Neural cell (in vitro differentiated cells): ENCODE data around the gene POTEC.
"Not testable (repeated sequence)": the region's sequence is repeated elsewhere in the genome, so short reads cannot be mapped to it uniquely, and the experiment has no call there.

ENCODE experiments used
- EZH2 ChIP-seq: fragments of 200-600, 300-800 bp; shearing (Covaris generic), sonication (generic); IDR thresholded peaks from 2 replicates; pipeline ENCODE4 v1.6.1; 2014; ENCODE audit warnings: antibody characterized with exemption, low read length, borderline replicate concordance, mild to moderate bottlenecking; ENCODE audit not compliant: insufficient read depth, poor library complexity, severe bottlenecking
- MXI1 ChIP-seq: fragments of 450-650 bp; conservative IDR thresholded peaks from 2 replicates; pipeline ENCODE4 v1.6.1; 2014; ENCODE audit warnings: antibody characterized with exemption, mild to moderate bottlenecking; ENCODE audit not compliant: poor library complexity, severe bottlenecking
- POLR2AphosphoS5 ChIP-seq: IDR thresholded peaks from 2 replicates; pipeline ENCODE4 v1.6.1; 2012
- RAD21 ChIP-seq: fragments of 450-650 bp; conservative IDR thresholded peaks from 2 replicates; pipeline ENCODE4 v1.6.1; 2014; ENCODE audit warnings: antibody characterized with exemption, mild to moderate bottlenecking, moderate library complexity
- TAF1 ChIP-seq: IDR thresholded peaks from 2 replicates; pipeline ENCODE4 v1.6.1; 2012; ENCODE audit warnings: low read depth
- TF ChIP-seq, protein P1 (sequence below): fragments of 450-650 bp; IDR thresholded peaks from 2 replicates; pipeline ENCODE4 v1.5.1; 2014; ENCODE audit warnings: antibody characterized with exemption, mild to moderate bottlenecking, moderate library complexity; ENCODE audit not compliant: poor library complexity, severe bottlenecking
- TF ChIP-seq, protein P2 (sequence below): IDR thresholded peaks from 2 replicates; pipeline ENCODE4 v1.6.1; 2012; ENCODE audit warnings: borderline replicate concordance

DNA sequence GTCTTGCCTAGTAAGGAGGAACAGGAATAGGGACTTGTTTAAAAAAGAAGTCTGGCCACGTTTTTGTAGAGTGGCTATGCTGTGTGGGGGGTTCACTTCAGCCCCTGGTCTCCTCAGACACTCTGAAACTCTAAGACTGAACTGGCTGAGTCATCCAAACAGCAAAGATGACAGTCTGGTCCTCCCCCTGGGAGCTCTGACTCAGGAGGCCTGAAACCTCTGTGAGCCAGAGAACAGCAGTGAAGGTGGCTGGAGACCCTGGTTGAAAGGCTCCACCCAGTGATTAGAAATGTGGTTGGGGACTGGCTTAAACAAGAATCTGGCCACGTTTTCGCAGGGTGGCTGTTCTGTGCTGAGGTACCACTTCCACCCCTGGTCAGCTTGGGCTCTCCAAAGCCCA is 32.7 kb downstream of the POTEC start:
- not testable (repeated sequence) for TF ChIP-seq TAF1, EZH2, MXI1, RAD21, POLR2AphosphoS5
- TF ChIP-seq, protein P1, sequence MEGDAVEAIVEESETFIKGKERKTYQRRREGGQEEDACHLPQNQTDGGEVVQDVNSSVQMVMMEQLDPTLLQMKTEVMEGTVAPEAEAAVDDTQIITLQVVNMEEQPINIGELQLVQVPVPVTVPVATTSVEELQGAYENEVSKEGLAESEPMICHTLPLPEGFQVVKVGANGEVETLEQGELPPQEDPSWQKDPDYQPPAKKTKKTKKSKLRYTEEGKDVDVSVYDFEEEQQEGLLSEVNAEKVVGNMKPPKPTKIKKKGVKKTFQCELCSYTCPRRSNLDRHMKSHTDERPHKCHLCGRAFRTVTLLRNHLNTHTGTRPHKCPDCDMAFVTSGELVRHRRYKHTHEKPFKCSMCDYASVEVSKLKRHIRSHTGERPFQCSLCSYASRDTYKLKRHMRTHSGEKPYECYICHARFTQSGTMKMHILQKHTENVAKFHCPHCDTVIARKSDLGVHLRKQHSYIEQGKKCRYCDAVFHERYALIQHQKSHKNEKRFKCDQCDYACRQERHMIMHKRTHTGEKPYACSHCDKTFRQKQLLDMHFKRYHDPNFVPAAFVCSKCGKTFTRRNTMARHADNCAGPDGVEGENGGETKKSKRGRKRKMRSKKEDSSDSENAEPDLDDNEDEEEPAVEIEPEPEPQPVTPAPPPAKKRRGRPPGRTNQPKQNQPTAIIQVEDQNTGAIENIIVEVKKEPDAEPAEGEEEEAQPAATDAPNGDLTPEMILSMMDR: not testable (repeated sequence)
- TF ChIP-seq, protein P2, sequence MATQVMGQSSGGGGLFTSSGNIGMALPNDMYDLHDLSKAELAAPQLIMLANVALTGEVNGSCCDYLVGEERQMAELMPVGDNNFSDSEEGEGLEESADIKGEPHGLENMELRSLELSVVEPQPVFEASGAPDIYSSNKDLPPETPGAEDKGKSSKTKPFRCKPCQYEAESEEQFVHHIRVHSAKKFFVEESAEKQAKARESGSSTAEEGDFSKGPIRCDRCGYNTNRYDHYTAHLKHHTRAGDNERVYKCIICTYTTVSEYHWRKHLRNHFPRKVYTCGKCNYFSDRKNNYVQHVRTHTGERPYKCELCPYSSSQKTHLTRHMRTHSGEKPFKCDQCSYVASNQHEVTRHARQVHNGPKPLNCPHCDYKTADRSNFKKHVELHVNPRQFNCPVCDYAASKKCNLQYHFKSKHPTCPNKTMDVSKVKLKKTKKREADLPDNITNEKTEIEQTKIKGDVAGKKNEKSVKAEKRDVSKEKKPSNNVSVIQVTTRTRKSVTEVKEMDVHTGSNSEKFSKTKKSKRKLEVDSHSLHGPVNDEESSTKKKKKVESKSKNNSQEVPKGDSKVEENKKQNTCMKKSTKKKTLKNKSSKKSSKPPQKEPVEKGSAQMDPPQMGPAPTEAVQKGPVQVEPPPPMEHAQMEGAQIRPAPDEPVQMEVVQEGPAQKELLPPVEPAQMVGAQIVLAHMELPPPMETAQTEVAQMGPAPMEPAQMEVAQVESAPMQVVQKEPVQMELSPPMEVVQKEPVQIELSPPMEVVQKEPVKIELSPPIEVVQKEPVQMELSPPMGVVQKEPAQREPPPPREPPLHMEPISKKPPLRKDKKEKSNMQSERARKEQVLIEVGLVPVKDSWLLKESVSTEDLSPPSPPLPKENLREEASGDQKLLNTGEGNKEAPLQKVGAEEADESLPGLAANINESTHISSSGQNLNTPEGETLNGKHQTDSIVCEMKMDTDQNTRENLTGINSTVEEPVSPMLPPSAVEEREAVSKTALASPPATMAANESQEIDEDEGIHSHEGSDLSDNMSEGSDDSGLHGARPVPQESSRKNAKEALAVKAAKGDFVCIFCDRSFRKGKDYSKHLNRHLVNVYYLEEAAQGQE: not testable (repeated sequence)
